Measurements from ENCODE around the gene SHROOM1.

- no peak for TF ChIP-seq CTCF (IDR thresholded peaks at IDR 0.05)
- no peak for TF ChIP-seq POLR2A (IDR thresholded peaks at IDR 0.05)
- TF ChIP-seq EP300 (IDR thresholded peaks at IDR 0.05): no peak
- no peak for TF ChIP-seq POLR2AphosphoS5 (IDR thresholded peaks at IDR 0.05)
Measured at GRCh38 chr5:132800545-132800944, 29.9 kb downstream of the SHROOM1 start.
